Panc1 (cell line): Measurements from ENCODE around the gene PITX3.

Experiments used
- POLR2AphosphoS5 ChIP-seq: IDR thresholded peaks from 2 replicates; pipeline ENCODE4 v1.6.1; 2012; ENCODE audit warnings: mild to moderate bottlenecking, low read depth, low read length, moderate library complexity
- TF ChIP-seq, protein P1 (sequence below), 2 experiments: IDR thresholded peaks; 2 replicates each; pipeline ENCODE4 v1.6.1; 2011 to 2012; ENCODE audit warnings: low read depth in 2 of 2, control low read depth in 1 of 2, low read length in 1 of 2, mild to moderate bottlenecking in 1 of 2, moderate library complexity in 1 of 2; ENCODE audit not compliant: insufficient read depth in 1 of 2

DNA sequence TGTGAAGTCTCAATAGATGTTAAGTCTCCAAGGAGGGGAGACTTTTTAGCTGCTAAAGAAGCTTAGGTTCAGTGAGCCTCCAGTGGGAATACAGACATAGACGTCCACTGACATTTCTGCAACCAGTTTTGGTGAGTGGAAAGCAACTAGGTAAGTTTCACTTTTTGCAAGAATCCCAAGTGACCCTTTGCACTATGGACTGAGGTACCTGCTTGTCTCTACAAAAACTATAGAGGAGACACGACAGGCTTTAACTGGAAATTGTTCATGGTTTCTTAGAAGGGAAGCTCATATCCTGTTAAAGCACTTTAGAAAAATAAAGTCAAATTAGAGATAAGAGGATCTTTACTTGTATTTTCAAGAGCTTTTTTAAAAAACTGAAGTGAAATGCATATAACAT, 42.6 kb upstream of the PITX3 start:
- TF ChIP-seq POLR2AphosphoS5 = no peak
- TF ChIP-seq, protein P1, sequence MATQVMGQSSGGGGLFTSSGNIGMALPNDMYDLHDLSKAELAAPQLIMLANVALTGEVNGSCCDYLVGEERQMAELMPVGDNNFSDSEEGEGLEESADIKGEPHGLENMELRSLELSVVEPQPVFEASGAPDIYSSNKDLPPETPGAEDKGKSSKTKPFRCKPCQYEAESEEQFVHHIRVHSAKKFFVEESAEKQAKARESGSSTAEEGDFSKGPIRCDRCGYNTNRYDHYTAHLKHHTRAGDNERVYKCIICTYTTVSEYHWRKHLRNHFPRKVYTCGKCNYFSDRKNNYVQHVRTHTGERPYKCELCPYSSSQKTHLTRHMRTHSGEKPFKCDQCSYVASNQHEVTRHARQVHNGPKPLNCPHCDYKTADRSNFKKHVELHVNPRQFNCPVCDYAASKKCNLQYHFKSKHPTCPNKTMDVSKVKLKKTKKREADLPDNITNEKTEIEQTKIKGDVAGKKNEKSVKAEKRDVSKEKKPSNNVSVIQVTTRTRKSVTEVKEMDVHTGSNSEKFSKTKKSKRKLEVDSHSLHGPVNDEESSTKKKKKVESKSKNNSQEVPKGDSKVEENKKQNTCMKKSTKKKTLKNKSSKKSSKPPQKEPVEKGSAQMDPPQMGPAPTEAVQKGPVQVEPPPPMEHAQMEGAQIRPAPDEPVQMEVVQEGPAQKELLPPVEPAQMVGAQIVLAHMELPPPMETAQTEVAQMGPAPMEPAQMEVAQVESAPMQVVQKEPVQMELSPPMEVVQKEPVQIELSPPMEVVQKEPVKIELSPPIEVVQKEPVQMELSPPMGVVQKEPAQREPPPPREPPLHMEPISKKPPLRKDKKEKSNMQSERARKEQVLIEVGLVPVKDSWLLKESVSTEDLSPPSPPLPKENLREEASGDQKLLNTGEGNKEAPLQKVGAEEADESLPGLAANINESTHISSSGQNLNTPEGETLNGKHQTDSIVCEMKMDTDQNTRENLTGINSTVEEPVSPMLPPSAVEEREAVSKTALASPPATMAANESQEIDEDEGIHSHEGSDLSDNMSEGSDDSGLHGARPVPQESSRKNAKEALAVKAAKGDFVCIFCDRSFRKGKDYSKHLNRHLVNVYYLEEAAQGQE (IDR thresholded peaks at IDR 0.05; ENCODE audit: insufficient read depth in 1 of 2, low read depth in 2 of 2, low read length in 1 of 2) = no peak
